RPMI7951 (cell line): ENCODE measurements around the gene GGT7. TPM values are rescaled to one million over a fixed set of nuclear protein-coding genes. Genes with fewer than 3 reads are reported as not detected.
"Not testable (repeated sequence)": the region's sequence is repeated elsewhere in the genome, so short reads cannot be mapped to it uniquely, and the experiment has no call there.

Source experiments
- DNase-seq: peaks from one replicate; pipeline ENCODE4 v3.0.0-alpha.2; 2012; ENCODE audit warnings: low read depth
- total RNA-seq: library from RNA; depleted of rRNA; stranded (reverse); fragments of >200 nt; shearing (Covaris generic); gene quantifications from 2 replicates; pipeline ENCODE4 v1.2.3, GENCODE V29; 2014; rRNA removed

GGT7 gene
- total RNA-seq: 3.9 and 4.1 TPM in 2 replicates

GRCh38 chr20:34872622-34873224 lies at the start of gene GGT7:
GGT7 (minus strand) TSS chr20:34872856; CDS start chr20:34872815, 41 bp downstream.
- peak; percentile 80 for DNase-seq

GRCh38 chr20:34921436-34921835 lies 48.8 kb upstream of the GGT7 start:
- DNase-seq: no peak

GRCh38 chr20:34920055-34920454 lies 47.4 kb upstream of the GGT7 start:
- no peak for DNase-seq

GRCh38 chr20:34916774-34917354 lies 44.2 kb upstream of the GGT7 start:
- no peak for DNase-seq

GRCh38 chr20:34915749-34916455 lies 43.2 kb upstream of the GGT7 start:
- no peak for DNase-seq

- DNase-seq: no peak
These were observed 42.5 kb upstream of the GGT7 start for GRCh38 chr20:34915131-34915530.

GRCh38 chr20:34907616-34908469 lies 35.2 kb upstream of the GGT7 start:
- DNase-seq: peak; percentile 100

- DNase-seq: no peak
These were observed 31.6 kb upstream of the GGT7 start for GRCh38 chr20:34904202-34904621.

GRCh38 chr20:34898731-34899130 lies 26.1 kb upstream of the GGT7 start:
- DNase-seq: not testable (repeated sequence)

- not testable (repeated sequence) for DNase-seq
These were observed 25.5 kb upstream of the GGT7 start for GRCh38 chr20:34898129-34898528.

- DNase-seq: peak; percentile 13
These were observed 23.5 kb upstream of the GGT7 start for GRCh38 chr20:34896086-34896621.

- DNase-seq: no peak
These were observed 22.8 kb upstream of the GGT7 start for GRCh38 chr20:34895465-34895864.

GRCh38 chr20:34894723-34895122 lies 22.1 kb upstream of the GGT7 start:
- no peak for DNase-seq

GRCh38 chr20:34892671-34893070 lies 20.0 kb upstream of the GGT7 start:
- DNase-seq: no peak

GRCh38 chr20:34891166-34892062 lies 18.8 kb upstream of the GGT7 start:
- peak; percentile 76 for DNase-seq

GRCh38 chr20:34888468-34888867 lies 15.8 kb upstream of the GGT7 start:
- no peak for DNase-seq

- DNase-seq: no peak
These were observed 14.4 kb upstream of the GGT7 start for GRCh38 chr20:34887023-34887422.

GRCh38 chr20:34886122-34886521 lies 13.5 kb upstream of the GGT7 start:
- DNase-seq: no peak

GRCh38 chr20:34884260-34884659 lies 11.6 kb upstream of the GGT7 start:
- DNase-seq: no peak

GRCh38 chr20:34883809-34884208 lies 11.2 kb upstream of the GGT7 start:
- no peak for DNase-seq
